Chondrocyte (in vitro differentiated cells): ENCODE measurements around the gene NID1. TPM values are rescaled to one million over a fixed set of nuclear protein-coding genes. Genes with fewer than 3 reads are reported as not detected.

ENCODE experiments used
- DNase-seq: peaks from one replicate; pipeline ENCODE4 v3.0.0; 2021; ENCODE audit warnings: mixed read lengths, low spot score
- H3K27ac Mint-ChIP-seq: one replicate; pipeline ENCODE4 v1.8.0; 2021; ENCODE audit warnings: mild to moderate bottlenecking, moderate library complexity, mixed read lengths; ENCODE audit not compliant: unreplicated experiment
- H3K27me3 Mint-ChIP-seq: 2 replicates; pipeline ENCODE4 v1.8.0; 2021; ENCODE audit warnings: low read depth, mixed read lengths
- H3K36me3 Mint-ChIP-seq: 2 replicates; pipeline ENCODE4 v1.8.0; 2021; ENCODE audit warnings: low read depth, mixed read lengths
- H3K4me1 Mint-ChIP-seq: 2 replicates; pipeline ENCODE4 v1.8.0; 2021; ENCODE audit warnings: low read depth, mild to moderate bottlenecking, mixed read lengths
- H3K4me3 Mint-ChIP-seq: one replicate; pipeline ENCODE4 v1.8.0; 2021; ENCODE audit warnings: mild to moderate bottlenecking, moderate library complexity, mixed read lengths; ENCODE audit not compliant: unreplicated experiment
- H3K9me3 Mint-ChIP-seq: 2 replicates; pipeline ENCODE4 v1.8.0; 2021; ENCODE audit warnings: low read depth, mixed read lengths
- total RNA-seq: library from RNA; stranded (reverse); gene quantifications from 3 replicates; pipeline ENCODE4 v1.2.1, GENCODE V29; 2021
- TF ChIP-seq, protein P1 (sequence below): fragments of 200-600 bp; sonication (generic); IDR thresholded peaks from 2 replicates; pipeline ENCODE4 v1.5.0; 2021; ENCODE audit warnings: antibody characterized with exemption, mild to moderate bottlenecking, moderate library complexity

The NID1 gene
- total RNA-seq, 1 donor from 2014 or later = 99.1 TPM

DNA sequence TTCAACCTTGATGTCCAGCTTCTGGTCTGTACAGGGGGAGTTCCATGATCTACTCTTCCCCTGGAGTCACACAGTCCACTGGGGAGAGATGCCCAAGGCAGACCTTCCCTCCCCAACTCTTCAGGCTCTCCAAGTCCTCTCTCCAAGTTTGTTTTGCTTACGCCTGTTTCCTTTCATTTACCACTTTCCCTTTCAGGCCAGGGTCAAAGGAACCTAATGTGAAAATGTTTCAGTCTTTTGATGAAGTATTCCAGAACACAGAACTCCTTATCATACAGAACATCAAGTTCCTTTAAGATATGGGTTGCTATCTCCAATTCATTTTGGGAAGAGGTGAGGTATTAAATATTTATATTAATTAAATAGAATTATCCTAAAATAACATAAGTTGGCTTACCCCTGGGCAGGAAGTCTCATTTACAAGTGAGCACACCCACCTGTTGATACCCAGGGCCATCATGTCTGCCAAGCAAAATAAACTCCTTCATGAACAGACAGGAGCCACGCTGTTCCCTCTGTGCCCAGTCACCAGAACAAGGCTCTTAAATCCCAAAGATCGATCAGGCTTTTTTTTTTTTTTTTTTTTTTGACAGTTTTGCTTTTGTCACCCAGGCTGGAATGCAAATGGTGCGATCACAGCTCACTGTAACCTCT lies 116.0 kb downstream of the NID1 start:
- Mint-ChIP-seq H3K27me3 (no peaks in the 10 kb centered on the region), H3K4me1 (peaks cover 16% of the 10 kb centered on the region), H3K9me3 (peaks cover 16% of the 10 kb centered on the region)

DNA sequence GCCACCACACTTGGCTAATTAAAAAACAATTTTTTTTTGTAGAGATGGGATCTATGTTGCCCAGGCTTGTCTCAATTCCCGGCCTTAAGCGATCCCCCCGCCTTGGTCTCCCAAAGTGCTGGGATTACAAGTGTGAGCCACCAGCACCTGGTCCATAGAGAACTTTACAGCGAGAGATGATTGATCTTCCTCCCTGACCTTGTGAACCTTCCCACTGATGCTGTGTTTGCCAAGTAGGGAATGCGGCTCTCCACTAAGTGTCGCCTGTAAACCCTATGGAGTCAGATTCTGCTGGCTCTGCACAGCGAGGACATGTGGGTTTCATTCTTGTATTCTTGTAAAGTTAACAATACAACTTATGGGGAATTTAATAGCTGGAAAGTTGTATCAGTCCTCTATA lies 116.9 kb downstream of the NID1 start:
- no peak overlapping the region for H3K27ac Mint-ChIP-seq
- TF ChIP-seq, protein P1, sequence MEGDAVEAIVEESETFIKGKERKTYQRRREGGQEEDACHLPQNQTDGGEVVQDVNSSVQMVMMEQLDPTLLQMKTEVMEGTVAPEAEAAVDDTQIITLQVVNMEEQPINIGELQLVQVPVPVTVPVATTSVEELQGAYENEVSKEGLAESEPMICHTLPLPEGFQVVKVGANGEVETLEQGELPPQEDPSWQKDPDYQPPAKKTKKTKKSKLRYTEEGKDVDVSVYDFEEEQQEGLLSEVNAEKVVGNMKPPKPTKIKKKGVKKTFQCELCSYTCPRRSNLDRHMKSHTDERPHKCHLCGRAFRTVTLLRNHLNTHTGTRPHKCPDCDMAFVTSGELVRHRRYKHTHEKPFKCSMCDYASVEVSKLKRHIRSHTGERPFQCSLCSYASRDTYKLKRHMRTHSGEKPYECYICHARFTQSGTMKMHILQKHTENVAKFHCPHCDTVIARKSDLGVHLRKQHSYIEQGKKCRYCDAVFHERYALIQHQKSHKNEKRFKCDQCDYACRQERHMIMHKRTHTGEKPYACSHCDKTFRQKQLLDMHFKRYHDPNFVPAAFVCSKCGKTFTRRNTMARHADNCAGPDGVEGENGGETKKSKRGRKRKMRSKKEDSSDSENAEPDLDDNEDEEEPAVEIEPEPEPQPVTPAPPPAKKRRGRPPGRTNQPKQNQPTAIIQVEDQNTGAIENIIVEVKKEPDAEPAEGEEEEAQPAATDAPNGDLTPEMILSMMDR = no peak
- no peak for DNase-seq
- no peaks in the 10 kb centered on the region for H3K27me3 Mint-ChIP-seq
- H3K9me3 Mint-ChIP-seq = peaks cover 7% of the 10 kb centered on the region
- H3K4me1 Mint-ChIP-seq = peaks cover 18% of the 10 kb centered on the region
- H3K4me3 Mint-ChIP-seq = no peak overlapping the region
- no peaks in the 10 kb centered on the region for H3K36me3 Mint-ChIP-seq

More for the DNA sequence above, 116.0 kb downstream of the NID1 start:
- no peak overlapping the region for H3K27ac Mint-ChIP-seq
- DNase-seq = no peak
- peaks cover 3% of the 10 kb centered on the region for H3K36me3 Mint-ChIP-seq
- H3K4me3 Mint-ChIP-seq = no peak overlapping the region
- TF ChIP-seq, protein P1 = no peak

DNA sequence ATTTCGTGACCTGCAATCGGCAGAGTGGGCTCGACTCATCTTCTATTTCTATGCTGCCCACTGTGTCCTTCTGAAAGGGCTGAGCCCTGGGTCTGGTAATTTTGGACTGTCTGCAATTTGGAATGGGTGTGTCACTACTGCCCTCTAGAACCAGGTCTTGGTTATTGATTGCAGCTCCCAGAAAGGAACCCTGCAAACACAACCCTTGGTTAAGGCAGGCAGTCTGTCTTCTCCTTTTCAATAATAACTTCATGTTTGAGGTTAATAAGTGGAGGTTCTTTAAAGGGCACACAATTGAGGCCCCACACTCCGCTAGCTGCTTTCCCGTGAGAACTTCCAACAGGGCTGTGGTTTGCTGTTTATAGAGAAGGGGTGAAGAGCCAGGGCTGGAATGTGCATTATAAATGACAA lies 118.3 kb downstream of the NID1 start:
- TF ChIP-seq, protein P1 = peak; percentile 71
- DNase-seq = no peak
- H3K4me1 Mint-ChIP-seq = peaks cover 18% of the 10 kb centered on the region
- no peaks in the 10 kb centered on the region for H3K36me3 Mint-ChIP-seq
- H3K27ac Mint-ChIP-seq = no peak overlapping the region
- H3K27me3 Mint-ChIP-seq = no peaks in the 10 kb centered on the region
- H3K4me3 Mint-ChIP-seq = no peak overlapping the region
- H3K9me3 Mint-ChIP-seq = peaks cover 5% of the 10 kb centered on the region

DNA sequence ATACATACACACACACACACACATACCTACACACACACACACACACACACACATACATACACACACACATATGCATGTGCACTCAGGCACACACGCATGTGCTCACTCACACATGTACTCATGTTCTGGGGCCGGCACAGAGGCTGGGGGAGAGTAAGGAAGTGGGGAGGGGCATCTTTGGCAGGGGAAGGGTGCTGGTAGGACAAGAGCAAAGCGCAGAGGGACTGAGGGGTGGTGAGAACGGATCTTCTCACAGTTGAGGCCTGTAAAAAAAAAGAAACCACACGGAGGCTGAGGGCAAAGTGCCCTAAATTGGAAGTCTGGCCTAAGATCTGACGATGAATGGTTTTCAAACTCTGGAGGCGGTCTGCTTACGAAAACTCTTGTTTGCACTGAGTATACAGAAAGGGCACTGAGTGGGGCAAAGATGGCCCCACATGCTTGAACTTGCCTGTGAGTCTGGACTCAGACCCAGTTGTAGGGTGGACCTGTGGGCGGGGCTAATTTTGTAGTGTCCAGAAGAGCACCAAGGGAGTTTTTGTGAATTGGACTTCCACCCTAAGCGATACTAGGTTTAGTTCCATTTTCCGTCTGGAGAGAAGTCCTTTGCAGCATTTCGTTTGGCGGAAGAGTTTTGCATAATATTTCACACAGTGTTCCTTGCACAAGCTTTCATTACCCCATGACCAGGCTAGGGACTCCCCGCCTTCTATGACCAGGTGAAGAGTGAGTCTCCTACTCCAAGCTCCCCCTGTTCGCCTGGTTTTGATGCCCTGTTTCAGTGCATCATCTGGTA lies 118.9 kb downstream of the NID1 start:
- H3K4me3 Mint-ChIP-seq = no peak overlapping the region
- no peak for DNase-seq
- TF ChIP-seq, protein P1 = no peak
- H3K9me3 Mint-ChIP-seq = peaks cover 3% of the 10 kb centered on the region
- no peaks in the 10 kb centered on the region for H3K27me3 Mint-ChIP-seq
- no peaks in the 10 kb centered on the region for H3K36me3 Mint-ChIP-seq
- H3K4me1 Mint-ChIP-seq = peaks cover 18% of the 10 kb centered on the region
- no peak overlapping the region for H3K27ac Mint-ChIP-seq

DNA sequence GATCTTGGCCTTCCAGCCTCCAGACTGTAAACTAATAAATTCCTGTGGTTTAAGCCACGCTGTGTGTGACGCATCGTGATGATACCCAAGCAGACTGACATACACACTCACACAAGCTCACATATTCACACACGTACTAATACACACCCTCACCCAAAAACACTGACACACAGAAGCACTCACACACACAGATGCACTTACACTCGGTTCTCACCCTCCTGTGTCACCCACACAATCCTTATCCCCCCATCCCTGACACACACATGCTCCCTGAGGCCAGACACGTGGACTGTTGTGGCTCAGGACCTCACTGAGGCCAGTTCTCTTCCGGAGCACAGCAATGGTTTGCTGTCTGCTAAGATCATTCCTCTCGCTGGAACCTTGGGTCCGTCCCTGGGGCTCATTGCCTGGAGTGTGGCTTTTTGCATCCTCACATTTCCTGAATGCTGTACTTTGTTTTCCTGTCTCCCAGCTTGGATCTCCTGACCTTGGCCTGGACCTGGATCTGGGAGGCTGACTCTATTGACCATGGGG lies 121.2 kb downstream of the NID1 start:
- Mint-ChIP-seq H3K4me3 (no peak overlapping the region), H3K27ac (peak overlapping the region; percentile 78), H3K36me3 (no peaks in the 10 kb centered on the region), H3K4me1 (peaks cover 18% of the 10 kb centered on the region), H3K9me3 (no peaks in the 10 kb centered on the region), H3K27me3 (no peaks in the 10 kb centered on the region)
- no peak for DNase-seq
- TF ChIP-seq, protein P1 = no peak
